ENCODE data around the gene DNPH1. TPM values are rescaled to one million over a fixed set of nuclear protein-coding genes. Genes with fewer than 3 reads are reported as not detected.

Gene DNPH1
- total and polyA plus RNA-seq, 2 donors (not counting 3 experiments of a cell fraction or from before 2014, with no cell fraction given) = 37.7 to 120 TPM

GRCh38 chr6:43187821-43188220, 41.5 kb downstream of the DNPH1 start:
- Histone ChIP-seq H3K9me1 (replicated peaks; ENCODE audit: control insufficient read depth, extremely low read depth, insufficient read depth, low read length) (no peaks in the 10 kb centered on the region), H3K27me3 (ENCODE audit: control insufficient read depth in 2 of 2, insufficient read depth in 2 of 2, low read length in 2 of 2) (no peaks in the 10 kb centered on the region), H3K79me2 (ENCODE audit: control insufficient read depth, insufficient read depth, low read length) (no peaks in the 10 kb centered on the region), H2AFZ (ENCODE audit: low read depth, low read length) (no peak overlapping the region), H3K9ac (replicated peaks; ENCODE audit: extremely low read depth, insufficient read depth, low read length) (no peak overlapping the region), H3K4me2 (ENCODE audit: insufficient read depth, low read length) (no peak overlapping the region), H3K4me1 (ENCODE audit: control insufficient read depth, extremely low read depth, insufficient read depth, low read length) (peaks cover 7% of the 10 kb centered on the region), H3K27ac (ENCODE audit: insufficient read depth, low read depth, low read length) (no peak overlapping the region), H3K36me3 (ENCODE audit: control insufficient read depth in 2 of 2, extremely low read depth in 1 of 2, insufficient read depth in 2 of 2, low read length in 2 of 2) (peaks cover 3 to 22% of the 10 kb centered on the region in 2 experiments), H3K9me3 (replicated peaks; ENCODE audit: control insufficient read depth, insufficient read depth, low read length) (no peaks in the 10 kb centered on the region), H3K4me3 (replicated peaks in 1 of 3; ENCODE audit: insufficient read depth in 1 of 3, low read depth in 1 of 3, low read length in 3 of 3) (no peak overlapping the region), H4K20me1 (replicated peaks; ENCODE audit: control insufficient read depth, extremely low read depth, insufficient read depth, low read length) (no peaks in the 10 kb centered on the region)
- POLR2A ChIA-PET = no interaction called here
- BruUV-seq (replicated peaks) = no TSS peak
- intact Hi-C loops (cut with micrococcal nuclease) = no loop called here
- dilution Hi-C loops (cut with MboI; ENCODE audit: extremely low pct_ligation_motif_present, low sequenced_read_pairs) = no loop called here
- FAIRE-seq (no peak), DNase-seq (ENCODE audit: low read depth, low spot score) (no peak)
- CTCF ChIA-PET = interaction anchor here (2.7 kb wide), 1 partner anchor 41 kb away, joined by 10 read pairs; the partner anchor contains the start of gene DNPH1
- TF ChIP-seq CTCF (IDR thresholded peaks at IDR 0.05; ENCODE audit: extremely low read depth in 1 of 2, insufficient read depth in 1 of 2, low read depth in 1 of 2, low read length in 2 of 2) (no peak), JUN (IDR thresholded peaks at IDR 0.05; ENCODE audit: borderline replicate concordance, insufficient read depth, insufficient read length, low read depth) (no peak), MYC (IDR thresholded peaks at IDR 0.05; ENCODE audit: low read depth, low read length) (no peak), FOS (IDR thresholded peaks at IDR 0.05; ENCODE audit: borderline replicate concordance, insufficient read depth, low read length) (no peak), POLR2AphosphoS5 (IDR thresholded peaks at IDR 0.05; ENCODE audit: insufficient read depth, low read depth, low read length) (no peak), GATA2 (IDR thresholded peaks at IDR 0.05; ENCODE audit: insufficient read depth, insufficient read length, low read depth, low read length) (no peak), MAX (IDR thresholded peaks at IDR 0.05; ENCODE audit: insufficient read depth, insufficient read length) (no peak), EZH2 (IDR thresholded peaks at IDR 0.05; ENCODE audit: borderline replicate concordance, low read depth, low read length, severe bottlenecking) (no peak), POLR2A (IDR thresholded peaks at IDR 0.05; ENCODE audit: low read depth, low read length) (no peak)
